HTR-8/SVneo (cell line): ENCODE data around the gene ZNF423.

Experiments
- DNase-seq: peaks from one replicate; pipeline ENCODE4 v3.0.0; 2011; ENCODE audit warnings: low spot score, mixed read lengths; ENCODE audit not compliant: insufficient read length
- FAIRE-seq: peaks from 2 replicates; lab custom pipeline; 2011; peaks lifted over from hg19 to GRCh38; lab: Jason Lieb, UNC

The ZNF423 gene

GRCh38 chr16:49739381-49739780 lies 116.5 kb downstream of the ZNF423 start:
- DNase-seq (no peak), FAIRE-seq (no peak)

GRCh38 chr16:49738832-49739231 lies 117.1 kb downstream of the ZNF423 start:
- FAIRE-seq: no peak
- DNase-seq: no peak

GRCh38 chr16:49738001-49738400 lies 117.9 kb downstream of the ZNF423 start:
- FAIRE-seq (no peak), DNase-seq (no peak)

- DNase-seq: no peak
- FAIRE-seq: no peak
These were observed 118.4 kb downstream of the ZNF423 start for GRCh38 chr16:49737541-49737940.

- FAIRE-seq (no peak), DNase-seq (no peak)
These were observed 121.6 kb downstream of the ZNF423 start for GRCh38 chr16:49734331-49734730.

GRCh38 chr16:49733313-49734009 lies 122.5 kb downstream of the ZNF423 start:
- FAIRE-seq (no peak), DNase-seq (no peak)

- FAIRE-seq: no peak
- no peak for DNase-seq
These were observed 124.0 kb downstream of the ZNF423 start for GRCh38 chr16:49731911-49732310.

GRCh38 chr16:49730772-49731171 lies 125.1 kb downstream of the ZNF423 start:
- DNase-seq (no peak), FAIRE-seq (no peak)

GRCh38 chr16:49727611-49728010 lies 128.3 kb downstream of the ZNF423 start:
- FAIRE-seq: no peak
- no peak for DNase-seq

GRCh38 chr16:49726155-49726554 lies 129.8 kb downstream of the ZNF423 start:
- FAIRE-seq: no peak

GRCh38 chr16:49725651-49726050 lies 130.3 kb downstream of the ZNF423 start:
- no peak for DNase-seq
- FAIRE-seq: no peak

More at GRCh38 chr16:49726155-49726554, 129.8 kb downstream of the ZNF423 start:
- no peak for DNase-seq

GRCh38 chr16:49724774-49725173 lies 131.1 kb downstream of the ZNF423 start:
- FAIRE-seq: no peak

GRCh38 chr16:49723310-49723709 lies 132.6 kb downstream of the ZNF423 start:
- DNase-seq: no peak
- no peak for FAIRE-seq

More at GRCh38 chr16:49724774-49725173, 131.1 kb downstream of the ZNF423 start:
- no peak for DNase-seq

- FAIRE-seq: no peak
- no peak for DNase-seq
These were observed 135.7 kb downstream of the ZNF423 start for GRCh38 chr16:49720225-49720624.

GRCh38 chr16:49717689-49718088 lies 138.2 kb downstream of the ZNF423 start:
- FAIRE-seq: no peak
- DNase-seq: no peak

GRCh38 chr16:49716339-49716934 lies 139.5 kb downstream of the ZNF423 start:
- FAIRE-seq: no peak

GRCh38 chr16:49713770-49714169 lies 142.1 kb downstream of the ZNF423 start:
- DNase-seq (no peak), FAIRE-seq (no peak)

More at GRCh38 chr16:49716339-49716934, 139.5 kb downstream of the ZNF423 start:
- no peak for DNase-seq

- FAIRE-seq: no peak
These were observed 143.4 kb downstream of the ZNF423 start for GRCh38 chr16:49712542-49712941.

GRCh38 chr16:49712106-49712505 lies 143.8 kb downstream of the ZNF423 start:
- FAIRE-seq: no peak
- DNase-seq: no peak

More at GRCh38 chr16:49712542-49712941, 143.4 kb downstream of the ZNF423 start:
- no peak for DNase-seq

GRCh38 chr16:49709057-49709456 lies 146.9 kb downstream of the ZNF423 start:
- no peak for FAIRE-seq
- no peak for DNase-seq

GRCh38 chr16:49708491-49708890 lies 147.4 kb downstream of the ZNF423 start:
- DNase-seq: no peak
- no peak for FAIRE-seq
